NCI-H1930 (cell line): ENCODE data around the gene RAB19.
"Not testable (repeated sequence)": the region's sequence is repeated elsewhere in the genome, so short reads cannot be mapped to it uniquely, and the experiment has no call there.

Experiments
- DNase-seq, 2 experiments: peaks; one replicate each; lab custom pipeline; 2025; lab: John Stamatoyannopoulos, UW

RAB19 gene

DNA sequence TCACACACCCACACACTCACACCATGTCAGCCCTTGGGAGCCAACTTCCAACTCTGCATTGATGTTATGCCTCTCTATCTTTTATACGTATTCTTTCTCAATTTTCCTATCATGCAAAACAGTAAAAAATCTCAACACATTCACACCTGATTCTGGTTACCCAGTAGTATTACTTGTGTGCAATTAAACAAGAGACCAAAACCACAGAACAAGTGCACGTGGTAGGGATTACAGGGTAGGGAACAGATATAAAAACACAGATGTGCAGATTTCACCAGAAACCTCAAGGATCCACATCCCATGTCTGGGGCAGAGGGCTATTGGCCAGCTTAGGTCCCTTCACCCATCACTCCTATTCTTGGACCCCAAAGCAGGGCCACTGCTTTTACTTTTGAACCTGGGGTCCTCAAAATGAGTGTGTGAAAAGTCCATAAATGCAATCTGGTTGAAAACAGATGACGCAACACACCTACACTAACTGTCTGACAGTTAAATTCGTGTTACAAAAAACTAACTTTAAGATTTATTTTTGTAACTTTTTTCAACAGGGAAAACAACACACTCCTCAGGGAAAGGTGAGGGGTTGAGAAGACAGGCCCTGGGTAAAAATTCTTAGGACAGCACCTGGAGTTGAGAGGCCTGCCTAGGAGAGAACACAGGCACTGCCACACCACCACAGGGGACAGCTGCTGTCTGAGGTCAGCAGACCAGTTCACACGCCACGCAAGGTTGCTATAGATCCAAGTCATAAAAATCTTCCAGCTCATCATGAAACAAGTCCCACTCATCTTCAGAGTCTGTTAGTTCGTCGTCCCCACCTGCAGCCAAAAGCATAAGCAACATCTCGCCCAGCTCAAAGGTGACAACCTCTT lies 50.2 kb downstream of the RAB19 start:
- DNase-seq = not testable (repeated sequence)

DNA sequence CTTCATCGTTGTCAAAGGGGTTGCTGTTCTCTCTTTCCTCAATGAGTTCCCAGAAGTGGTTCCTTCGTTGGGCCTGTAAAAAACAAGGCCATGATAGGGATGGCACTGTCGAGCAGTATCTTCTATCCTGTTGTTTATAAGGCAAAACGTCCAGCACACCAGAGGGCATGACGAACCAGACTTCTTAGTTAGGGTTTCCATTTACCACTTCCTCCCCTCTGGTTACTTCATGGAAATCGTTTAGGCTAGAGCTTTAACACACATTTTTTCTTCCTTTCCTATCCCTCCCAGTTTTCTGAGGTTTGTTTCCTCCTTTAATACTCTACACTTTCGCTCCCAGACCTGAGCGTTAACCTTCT lies 50.8 kb downstream of the RAB19 start:
- no peak for DNase-seq

DNA sequence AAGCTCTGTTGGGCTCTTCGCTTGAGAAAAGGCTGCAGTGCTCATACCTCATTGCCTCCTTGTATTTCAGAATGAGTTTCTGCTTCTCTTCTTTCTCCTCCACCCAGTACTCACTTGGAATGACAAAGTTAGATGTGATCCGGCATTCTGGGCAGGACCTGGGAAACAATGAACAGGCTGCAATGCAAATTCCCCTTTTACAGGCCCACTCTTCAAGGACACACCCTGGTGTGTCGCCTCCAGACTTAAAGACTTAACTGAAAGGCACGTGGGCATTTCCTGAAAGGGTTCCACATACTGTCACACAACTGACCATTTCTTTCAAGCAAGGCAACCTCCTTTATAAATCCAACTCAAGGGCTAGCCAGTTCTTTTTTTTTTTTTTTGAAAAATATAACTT lies 51.9 kb downstream of the RAB19 start:
- DNase-seq = no peak

DNA sequence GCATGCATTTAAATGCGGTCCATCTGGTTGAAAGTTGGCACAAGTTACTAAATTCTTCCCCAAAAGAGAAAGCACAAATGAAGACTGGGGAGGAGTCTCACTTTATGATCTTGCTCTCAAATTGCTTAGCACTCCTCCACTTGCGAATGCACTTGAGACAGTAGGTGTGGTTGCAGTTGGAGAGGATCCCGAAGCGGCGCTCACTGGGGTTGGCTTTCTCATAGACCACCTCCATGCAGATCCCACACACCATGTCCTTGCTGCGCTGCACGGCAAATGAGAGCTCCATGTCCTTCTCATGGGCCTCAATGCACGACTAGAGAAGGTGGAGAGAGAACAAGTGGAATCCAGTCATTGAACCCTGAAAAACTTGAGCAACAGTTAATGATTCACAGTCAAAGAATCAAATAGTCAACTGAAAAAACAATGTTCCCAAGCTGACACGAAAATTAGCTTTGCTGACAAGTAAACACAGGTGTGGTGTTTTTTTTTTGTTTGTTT lies 52.7 kb downstream of the RAB19 start:
- no peak for DNase-seq

DNA sequence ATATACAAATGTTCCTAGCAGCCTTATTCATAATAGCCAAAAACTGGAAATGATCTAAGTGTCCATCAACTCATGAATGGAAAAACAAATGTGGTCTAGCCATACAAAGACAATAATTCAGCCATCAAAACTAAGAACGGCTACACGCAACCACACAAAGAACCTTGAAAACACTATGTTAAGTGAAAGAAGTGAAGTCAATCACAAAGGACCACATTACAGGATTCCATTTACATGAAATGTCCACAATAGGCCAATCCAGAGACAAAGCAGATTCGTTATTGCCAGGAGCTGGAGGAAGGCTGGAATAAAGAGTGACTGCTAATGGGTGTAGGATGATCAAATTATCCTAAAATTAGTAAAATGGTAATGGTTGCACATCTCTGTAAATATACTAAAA lies 54.3 kb downstream of the RAB19 start:
- DNase-seq = peak in 1 of 2 experiments; percentile 34

DNA sequence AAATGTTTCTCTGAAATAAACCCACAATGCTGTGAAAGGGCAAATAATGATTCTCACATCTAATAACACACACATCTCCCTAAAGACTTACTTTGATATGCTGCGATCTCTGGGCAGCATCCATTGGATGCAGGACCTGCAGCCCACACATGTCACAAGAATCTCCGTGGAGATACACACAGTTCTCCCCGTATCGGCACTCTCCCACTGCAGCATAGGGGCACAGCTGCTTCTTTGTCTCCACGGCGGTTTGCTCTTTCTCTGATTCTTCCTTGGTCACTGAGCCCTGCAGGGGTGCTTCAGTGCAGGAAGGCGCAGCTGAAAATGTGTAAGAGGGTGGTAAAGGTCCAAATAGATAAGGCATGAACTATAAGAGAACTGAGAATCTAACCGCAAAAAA lies 55.1 kb downstream of the RAB19 start:
- DNase-seq = no peak

DNA sequence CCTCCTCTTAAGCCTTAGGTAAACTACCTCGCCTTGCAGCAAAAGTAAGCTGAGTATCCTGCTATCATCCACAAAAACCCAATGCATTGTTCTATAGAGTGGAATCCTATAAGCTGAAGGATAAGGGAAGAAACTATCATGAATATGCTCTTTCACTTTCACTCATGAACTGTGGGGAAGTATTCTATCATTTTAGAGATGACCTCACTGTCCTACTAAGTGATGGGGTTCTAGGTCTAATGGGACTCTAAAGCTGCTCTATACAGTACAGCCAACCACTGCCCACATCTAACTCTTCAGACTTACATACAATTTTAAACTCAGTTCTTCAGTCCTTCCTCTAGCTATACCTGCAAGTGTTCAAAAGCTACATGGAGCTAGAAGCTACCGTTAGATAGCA lies 59.3 kb downstream of the RAB19 start:
- no peak for DNase-seq

DNA sequence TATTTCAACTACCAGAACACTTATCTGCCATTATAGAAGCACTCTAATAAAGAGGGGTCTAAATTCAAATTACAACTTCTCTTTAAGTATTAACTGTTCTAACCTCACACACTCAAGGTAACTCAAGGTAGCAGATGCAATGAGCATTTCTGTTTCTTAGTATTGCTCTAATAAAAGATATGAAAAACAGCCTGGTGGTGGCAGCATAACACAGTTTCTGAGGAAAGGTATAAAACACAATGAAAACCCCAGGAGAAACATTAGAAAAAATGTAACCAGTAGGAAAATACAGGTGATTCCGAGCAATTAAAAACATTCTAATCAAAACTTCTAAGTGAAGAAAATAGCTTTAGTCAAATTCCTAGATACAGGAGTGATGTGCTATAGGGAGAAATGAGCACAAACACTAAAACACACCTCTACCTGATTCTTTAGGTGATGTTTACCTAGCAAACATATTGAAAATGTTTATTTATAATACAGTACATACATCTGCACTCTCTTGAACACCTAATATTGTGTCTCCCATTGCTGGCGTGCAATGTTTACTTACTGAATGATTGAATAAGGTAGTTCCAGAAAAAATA lies 72.0 kb downstream of the RAB19 start:
- peak; percentile 40 to 48 for DNase-seq

DNA sequence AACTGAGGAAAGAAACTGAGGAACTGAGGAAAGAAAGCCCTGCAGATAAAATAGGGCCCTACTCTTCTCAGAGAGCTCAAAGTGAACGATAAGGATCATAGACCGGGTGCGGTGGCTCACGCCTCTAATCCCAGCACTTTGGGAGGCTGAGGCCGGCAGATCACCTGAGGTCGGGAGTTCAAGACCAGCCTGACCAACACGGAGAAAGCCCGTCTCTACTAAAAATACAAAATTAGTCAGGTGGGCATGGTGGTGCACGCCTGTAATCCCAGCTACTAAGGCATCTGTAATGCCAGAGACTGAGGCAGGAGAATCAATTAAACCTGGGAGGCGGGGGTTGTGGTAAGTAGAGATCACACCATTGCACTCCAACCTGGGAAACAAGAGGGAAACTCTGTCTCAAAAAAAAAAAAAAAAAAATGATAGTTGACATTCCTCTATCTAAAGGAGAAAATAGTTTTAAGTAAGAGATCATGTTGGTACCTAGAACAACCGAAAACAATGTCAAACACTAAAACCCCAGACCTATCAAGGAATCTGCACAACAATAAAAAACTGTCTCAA lies 72.9 kb downstream of the RAB19 start:
- DNase-seq = no peak
